ENCODE results near the gene CTNNBL1. TPM values are rescaled to one million over a fixed set of nuclear protein-coding genes. Genes with fewer than 3 reads are reported as not detected.
"Not testable (repeated sequence)": the region's sequence is repeated elsewhere in the genome, so short reads cannot be mapped to it uniquely, and the experiment has no call there.

The CTNNBL1 gene
- total RNA-seq, 1 donor from 2014 or later: 60.0 TPM

DNA sequence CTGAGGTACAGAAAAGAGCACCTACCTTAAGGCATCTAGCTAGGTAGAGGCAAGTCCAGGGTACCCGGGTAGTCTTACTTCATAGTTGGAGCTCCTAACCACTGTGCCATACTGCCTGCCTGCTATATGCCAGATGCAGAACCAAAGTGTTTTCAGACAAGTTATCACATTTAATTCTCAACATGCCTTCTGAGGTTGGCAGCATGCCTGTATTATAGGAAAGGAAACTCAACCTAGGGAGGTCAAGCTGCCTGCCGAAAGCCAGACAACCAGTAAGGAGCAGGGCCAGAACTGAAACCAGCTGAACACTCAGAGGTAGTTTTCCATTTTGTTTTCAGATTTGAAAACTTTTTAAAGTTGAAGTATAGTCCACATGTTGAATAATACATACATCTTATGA lies 5.4 kb downstream of the CTNNBL1 start:
- Mint-ChIP-seq H3K27me3 (no peaks in the 10 kb centered on the region), H3K4me1 (ENCODE audit: unreplicated experiment) (peaks cover 12% of the 10 kb centered on the region), H3K27ac (no peak overlapping the region), H3K9me3 (no peaks in the 10 kb centered on the region), H3K36me3 (peaks cover 8% of the 10 kb centered on the region), H3K4me3 (no peak overlapping the region)
- DNase-seq (ENCODE audit: extremely low spot score, unreplicated experiment): no peak
- TF ChIP-seq, protein P1, sequence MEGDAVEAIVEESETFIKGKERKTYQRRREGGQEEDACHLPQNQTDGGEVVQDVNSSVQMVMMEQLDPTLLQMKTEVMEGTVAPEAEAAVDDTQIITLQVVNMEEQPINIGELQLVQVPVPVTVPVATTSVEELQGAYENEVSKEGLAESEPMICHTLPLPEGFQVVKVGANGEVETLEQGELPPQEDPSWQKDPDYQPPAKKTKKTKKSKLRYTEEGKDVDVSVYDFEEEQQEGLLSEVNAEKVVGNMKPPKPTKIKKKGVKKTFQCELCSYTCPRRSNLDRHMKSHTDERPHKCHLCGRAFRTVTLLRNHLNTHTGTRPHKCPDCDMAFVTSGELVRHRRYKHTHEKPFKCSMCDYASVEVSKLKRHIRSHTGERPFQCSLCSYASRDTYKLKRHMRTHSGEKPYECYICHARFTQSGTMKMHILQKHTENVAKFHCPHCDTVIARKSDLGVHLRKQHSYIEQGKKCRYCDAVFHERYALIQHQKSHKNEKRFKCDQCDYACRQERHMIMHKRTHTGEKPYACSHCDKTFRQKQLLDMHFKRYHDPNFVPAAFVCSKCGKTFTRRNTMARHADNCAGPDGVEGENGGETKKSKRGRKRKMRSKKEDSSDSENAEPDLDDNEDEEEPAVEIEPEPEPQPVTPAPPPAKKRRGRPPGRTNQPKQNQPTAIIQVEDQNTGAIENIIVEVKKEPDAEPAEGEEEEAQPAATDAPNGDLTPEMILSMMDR (conservative IDR thresholded peaks at IDR 0.05): no peak

DNA sequence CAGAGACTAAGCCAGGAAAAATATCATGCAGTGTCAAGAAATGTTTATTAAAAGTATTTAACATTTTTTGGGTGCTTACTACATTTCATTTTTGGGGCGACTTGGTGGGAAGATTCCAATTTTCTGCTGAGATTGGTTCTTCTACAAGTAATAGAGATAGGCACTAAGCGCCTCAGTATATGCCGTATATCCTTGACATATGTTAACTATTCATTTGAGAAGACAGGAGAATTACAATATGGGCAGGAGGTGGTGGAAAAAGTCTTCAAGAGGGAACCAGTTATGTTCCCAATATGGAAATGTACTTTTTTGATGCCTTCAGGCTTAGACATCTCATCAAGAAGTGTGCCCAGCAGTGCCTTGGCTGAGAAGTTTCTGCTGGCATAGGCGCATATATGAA lies 6.5 kb downstream of the CTNNBL1 start:
- H3K4me3 Mint-ChIP-seq: no peak overlapping the region
- DNase-seq (ENCODE audit: extremely low spot score, unreplicated experiment): no peak
- TF ChIP-seq, protein P1 (conservative IDR thresholded peaks at IDR 0.05): no peak

DNA sequence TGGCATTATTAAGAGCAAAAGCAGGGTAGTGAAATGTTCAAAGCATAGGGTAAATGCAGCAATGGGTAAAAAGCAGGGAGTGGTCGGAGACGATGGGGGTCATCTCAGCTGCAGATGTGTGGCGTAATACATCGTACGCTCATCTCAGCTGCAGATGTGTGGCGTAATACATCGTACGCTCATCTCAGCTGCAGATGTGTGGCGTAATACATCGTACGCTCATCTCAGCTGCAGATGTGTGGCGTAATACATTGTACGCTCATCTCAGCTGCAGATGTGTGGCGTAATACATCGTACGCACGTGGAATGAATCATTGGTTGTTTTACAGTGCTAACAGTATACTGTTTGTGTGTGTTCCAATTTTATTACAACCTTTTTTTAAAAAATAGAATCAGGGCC lies 7.8 kb downstream of the CTNNBL1 start:
- not testable (repeated sequence) for H3K9me3 Mint-ChIP-seq; H3K27ac Mint-ChIP-seq; H3K27me3 Mint-ChIP-seq; DNase-seq (ENCODE audit: extremely low spot score, unreplicated experiment); H3K4me1 Mint-ChIP-seq (ENCODE audit: unreplicated experiment); H3K4me3 Mint-ChIP-seq; H3K36me3 Mint-ChIP-seq

More for the DNA sequence above, 6.5 kb downstream of the CTNNBL1 start:
- peaks cover 6% of the 10 kb centered on the region for H3K4me1 Mint-ChIP-seq (ENCODE audit: unreplicated experiment)
- H3K36me3 Mint-ChIP-seq: peaks cover 8% of the 10 kb centered on the region
- no peak overlapping the region for H3K27ac Mint-ChIP-seq
- no peaks in the 10 kb centered on the region for H3K27me3 Mint-ChIP-seq
- H3K9me3 Mint-ChIP-seq: no peaks in the 10 kb centered on the region

DNA sequence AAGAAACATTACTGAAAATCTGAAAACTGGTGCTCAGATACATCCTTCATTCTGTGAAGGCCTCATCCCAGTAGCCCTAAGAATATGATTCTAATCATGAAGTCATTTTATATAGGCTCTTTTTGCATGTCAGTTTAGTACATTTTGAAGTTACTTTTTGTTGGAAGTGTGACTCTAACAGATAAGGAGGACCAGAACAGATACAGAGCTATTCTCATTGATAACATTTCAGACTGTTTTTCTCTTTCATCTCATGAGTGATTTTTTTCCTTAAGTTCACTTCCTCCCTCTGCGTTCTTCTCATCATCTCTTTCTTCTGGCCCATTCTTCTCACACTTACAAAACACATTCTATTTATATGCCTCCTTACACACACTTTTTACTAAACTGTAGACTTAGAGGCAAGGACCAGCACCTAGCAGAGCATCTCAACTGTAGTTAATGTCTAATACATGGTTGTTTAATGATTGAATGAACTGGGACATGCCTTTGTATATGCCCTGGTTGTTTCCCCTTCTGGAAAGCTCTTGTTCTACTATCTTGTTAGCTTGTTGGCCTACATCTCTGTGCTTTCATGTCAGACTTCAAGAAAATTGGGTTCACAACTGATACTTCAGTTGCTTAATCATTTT lies 8.7 kb downstream of the CTNNBL1 start:
- no peak for DNase-seq (ENCODE audit: extremely low spot score, unreplicated experiment)
- TF ChIP-seq, protein P1 (conservative IDR thresholded peaks at IDR 0.05): no peak
- peaks cover 3% of the 10 kb centered on the region for H3K36me3 Mint-ChIP-seq
- H3K4me1 Mint-ChIP-seq (ENCODE audit: unreplicated experiment): no peaks in the 10 kb centered on the region
- H3K27me3 Mint-ChIP-seq: no peaks in the 10 kb centered on the region
- no peaks in the 10 kb centered on the region for H3K9me3 Mint-ChIP-seq
- H3K27ac Mint-ChIP-seq: no peak overlapping the region
- no peak overlapping the region for H3K4me3 Mint-ChIP-seq

DNA sequence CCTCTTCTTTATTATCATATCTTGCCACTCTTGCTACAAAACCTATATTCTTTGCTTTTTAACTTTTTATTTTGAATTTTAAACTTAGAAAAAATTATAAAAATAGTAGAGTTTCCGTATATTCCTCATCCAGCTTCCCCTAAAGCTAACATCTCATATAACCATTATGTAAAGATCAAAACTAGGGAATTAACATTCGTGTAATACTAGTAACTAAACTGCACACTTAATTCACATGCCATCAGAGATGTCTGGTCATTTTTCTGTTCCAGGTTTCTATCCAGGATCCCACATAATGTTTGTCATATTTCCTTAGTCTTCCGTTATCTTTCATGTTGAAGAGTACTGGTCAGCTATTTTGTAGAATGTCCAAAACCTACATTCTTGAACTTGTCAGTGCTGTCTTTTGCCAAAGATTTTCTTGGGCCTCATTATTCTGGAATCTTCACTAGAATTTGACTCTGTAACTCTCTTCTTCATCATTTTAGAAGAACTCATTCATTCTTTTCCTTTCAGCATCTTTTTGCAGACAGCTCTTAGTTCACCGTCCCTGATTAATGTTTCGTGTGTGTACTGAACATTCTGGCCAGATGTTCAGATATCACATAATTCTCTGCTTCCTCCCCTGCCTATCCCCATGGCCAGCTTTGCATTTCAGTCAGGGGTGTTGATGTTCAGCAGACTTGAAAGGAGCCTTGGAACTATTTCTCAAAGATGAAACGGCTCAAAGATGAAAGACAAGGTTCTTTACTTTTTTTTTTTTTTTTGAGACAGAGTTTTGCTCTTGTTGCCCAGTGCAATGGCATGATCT lies 9.4 kb downstream of the CTNNBL1 start:
- no peaks in the 10 kb centered on the region for H3K27me3 Mint-ChIP-seq
- DNase-seq (ENCODE audit: extremely low spot score, unreplicated experiment): no peak
- no peak overlapping the region for H3K4me3 Mint-ChIP-seq
- H3K27ac Mint-ChIP-seq: no peak overlapping the region
- H3K9me3 Mint-ChIP-seq: no peaks in the 10 kb centered on the region
- H3K4me1 Mint-ChIP-seq (ENCODE audit: unreplicated experiment): no peaks in the 10 kb centered on the region
- peaks cover 8% of the 10 kb centered on the region for H3K36me3 Mint-ChIP-seq
- TF ChIP-seq, protein P1 (conservative IDR thresholded peaks at IDR 0.05): no peak

DNA sequence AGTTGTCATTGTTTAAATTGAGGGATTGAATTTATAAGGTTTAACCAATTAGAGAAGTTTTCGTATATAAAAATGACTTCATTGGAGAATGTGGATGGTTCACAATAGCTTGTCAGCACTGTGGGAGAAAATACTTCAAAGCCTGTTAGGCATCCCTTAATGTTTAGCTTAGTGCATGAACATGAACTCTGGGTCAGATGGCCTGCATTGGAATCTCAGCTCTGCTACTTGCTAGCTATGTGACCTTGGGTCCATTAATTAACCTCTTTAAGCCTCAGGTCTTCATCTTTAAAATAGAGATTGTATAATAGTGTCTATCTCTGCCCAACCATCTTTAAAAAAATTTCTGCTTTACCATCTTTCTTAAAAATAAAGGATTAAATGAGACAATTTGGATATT lies 11.1 kb downstream of the CTNNBL1 start:
- Mint-ChIP-seq H3K4me3 (no peak overlapping the region), H3K9me3 (no peaks in the 10 kb centered on the region), H3K36me3 (peaks cover 8% of the 10 kb centered on the region), H3K27ac (no peak overlapping the region), H3K27me3 (no peaks in the 10 kb centered on the region), H3K4me1 (ENCODE audit: unreplicated experiment) (no peaks in the 10 kb centered on the region)
- TF ChIP-seq, protein P1 (conservative IDR thresholded peaks at IDR 0.05): no peak
- DNase-seq (ENCODE audit: extremely low spot score, unreplicated experiment): no peak

Measured in type B pancreatic cell (in vitro differentiated cells).